B cell (primary cell): ENCODE measurements around the gene PPP2R5E. TPM values are rescaled to one million over a fixed set of nuclear protein-coding genes. Genes with fewer than 3 reads are reported as not detected.

ENCODE experiments used
- ATAC-seq: fragments of 200-7000 bp; cut with Tn5 transposase; one replicate; pipeline ENCODE4 v1.10.0; 2021; ENCODE audit warnings: low read depth, mild to moderate bottlenecking, moderate number of reproducible peaks, moderate library complexity
- CTCF ChIA-PET: fragments of 350-600 bp; sonication (Branson Sonifier 250); formaldehyde crosslinking; loops from one replicate; lab custom pipeline; 2021; ENCODE audit warnings: antibody characterized with exemption, inconsistent platforms; lab: Charles Lee
- POLR2A ChIA-PET: fragments of 350-600 bp; sonication (Branson Sonifier 250); formaldehyde crosslinking; loops from one replicate; lab custom pipeline; 2021; ENCODE audit warnings: antibody characterized with exemption; lab: Charles Lee
- DNase-seq: peaks from one replicate; pipeline ENCODE4 v3.0.0; 2013
- H2AFZ ChIP-seq: 2 replicates; pipeline ENCODE4 v1.6.1; 2012; ENCODE audit warnings: mild to moderate bottlenecking, low read depth, low read length; ENCODE audit not compliant: insufficient read depth, poor library complexity, severe bottlenecking
- H3K27ac ChIP-seq, 2 donors: 1 replicate in 1 of 2; 2 replicates in 1 of 2; pipeline ENCODE4 v1.5.1; 2012 to 2013; ENCODE audit warnings: low read length in 2 of 2, mild to moderate bottlenecking in 2 of 2, moderate library complexity in 1 of 2
- H3K27me3 ChIP-seq, 4 experiments: fragments of 200-600 bp in 1 of 4; sonication (generic) in 1 of 4; replicated peaks in 1 of 4; 1 replicate in 2 of 4; 2 replicates in 2 of 4; pipeline versions ENCODE4 v1.6.1 to v1.7.0; 2013 to 2016; ENCODE audit warnings: low read length in 3 of 4, mild to moderate bottlenecking in 2 of 4, mixed read lengths in 1 of 4, moderate library complexity in 1 of 4; ENCODE audit not compliant: insufficient read depth in 4 of 4, control insufficient read depth in 3 of 4; ENCODE audit errors: control extremely low read depth in 1 of 4
- H3K36me3 ChIP-seq, 2 experiments: replicated peaks in 1 of 2; 1 replicate in 1 of 2; 2 replicates in 1 of 2; pipeline versions ENCODE4 v1.6.1 to v1.7.1; 2013; ENCODE audit warnings: low read length in 1 of 2; ENCODE audit not compliant: insufficient read depth in 2 of 2, control insufficient read depth in 1 of 2; ENCODE audit errors: control extremely low read depth in 1 of 2, extremely low read depth in 1 of 2
- H3K4me1 ChIP-seq, 2 donors: fragments of 200-600 bp in 1 of 2; sonication (generic) in 1 of 2; 1 replicate in 1 of 2; 2 replicates in 1 of 2; pipeline versions ENCODE4 v1.5.1 to v1.6.1; 2013 to 2017; ENCODE audit warnings: low read length in 2 of 2; ENCODE audit not compliant: control insufficient read depth in 2 of 2, insufficient read depth in 2 of 2
- H3K4me2 ChIP-seq: replicated peaks from 2 replicates; pipeline ENCODE3; 2012; ENCODE audit warnings: mild to moderate bottlenecking, low read depth, low read length; ENCODE audit not compliant: poor library complexity, severe bottlenecking
- H3K4me3 ChIP-seq, 5 experiments: fragments of 200-600 bp in 1 of 5; sonication (generic) in 1 of 5; 1 replicate in 3 of 5; 2 replicates in 2 of 5; pipeline versions ENCODE4 v1.5.1 to v1.7.0; 2011 to 2016; ENCODE audit warnings: low read length in 4 of 5, mild to moderate bottlenecking in 4 of 5, low read depth in 2 of 5, control low read depth in 1 of 5, moderate library complexity in 1 of 5; ENCODE audit not compliant: insufficient read depth in 1 of 5; ENCODE audit errors: control extremely low read depth in 1 of 5, extremely low read depth in 1 of 5
- H3K79me2 ChIP-seq: fragments of 200-600 bp; sonication (generic); one replicate; pipeline ENCODE4 v1.6.0; 2016; ENCODE audit warnings: low read length; ENCODE audit not compliant: control insufficient read depth, insufficient read depth
- H3K9ac ChIP-seq: fragments of 200-600 bp; sonication (generic); 2 replicates; pipeline ENCODE4 v1.6.1; 2017; ENCODE audit warnings: mild to moderate bottlenecking, low read length, moderate library complexity
- H3K9me3 ChIP-seq, 3 donors: one replicate each; pipeline versions ENCODE4 v1.6.1 to v1.7.1; 2013; ENCODE audit warnings: low read length in 2 of 3; ENCODE audit not compliant: control insufficient read depth in 2 of 3, insufficient read depth in 1 of 3; ENCODE audit errors: control extremely low read depth in 1 of 3
- H4K20me1 ChIP-seq: 2 replicates; pipeline ENCODE4 v1.6.0; 2012; ENCODE audit warnings: mild to moderate bottlenecking, low read length; ENCODE audit not compliant: insufficient read depth, control insufficient read depth, poor library complexity, severe bottlenecking
- H3K27ac Mint-ChIP-seq: one replicate; pipeline ENCODE4 v1.8.0; 2021; ENCODE audit warnings: mixed read lengths
- H3K27me3 Mint-ChIP-seq: one replicate; pipeline ENCODE4 v1.8.0; 2021; ENCODE audit warnings: mixed read lengths
- H3K4me1 Mint-ChIP-seq: one replicate; pipeline ENCODE4 v1.8.0; 2021; ENCODE audit warnings: mixed read lengths
- H3K4me3 Mint-ChIP-seq: one replicate; pipeline ENCODE4 v1.8.0; 2021; ENCODE audit warnings: mixed read lengths
- H3K9me3 Mint-ChIP-seq: one replicate; pipeline ENCODE4 v1.8.0; 2022; ENCODE audit warnings: mixed read lengths; ENCODE audit not compliant: insufficient read depth
- CTCF ChIP-seq: fragments of 200-600 bp; IDR thresholded peaks from one replicate; pipeline ENCODE4 v1.8.0; 2022; ENCODE audit warnings: antibody characterized with exemption, mild to moderate bottlenecking
- EZH2 ChIP-seq: IDR thresholded peaks from 2 replicates; pipeline ENCODE4 v1.6.1; 2012; ENCODE audit warnings: borderline replicate concordance, low read depth, mild to moderate bottlenecking, moderate library complexity, low read length; ENCODE audit not compliant: insufficient read depth, poor library complexity, severe bottlenecking
- WGBS: methylation state at CpG from one replicate; pipeline ENCODE4 v1.1.5; 2013; ENCODE audit warnings: missing lambda C conversion rate; ENCODE audit not compliant: insufficient coverage; 5-methylcytosine and 5-hydroxymethylcytosine counted together
- intact Hi-C: fragments of 100-400 bp; cut with micrococcal nuclease; formaldehyde crosslinking; loops from one replicate; pipeline ENCODE4 v1.10.0; 2022
- polyA plus RNA-seq: library from polyadenylated mRNA; depleted of rRNA; stranded (reverse); fragments of >200 nt; gene quantifications from 2 replicates; pipeline ENCODE4 v1.2.3, GENCODE V29; 2012
- total RNA-seq, 2 donors: library from RNA; stranded (reverse); fragments of 120-200 nt in 1 of 2; gene quantifications; 1 replicate in 1 of 2; 2 replicates in 1 of 2; pipeline versions ENCODE4 v1.2.3 to v1.2.4, GENCODE V29; 2013 to 2022

PPP2R5E gene
- total and polyA plus RNA-seq, 2 donors (not counting 1 experiment from before 2014, with no cell fraction given): 6.3 to 40.6 TPM

DNA sequence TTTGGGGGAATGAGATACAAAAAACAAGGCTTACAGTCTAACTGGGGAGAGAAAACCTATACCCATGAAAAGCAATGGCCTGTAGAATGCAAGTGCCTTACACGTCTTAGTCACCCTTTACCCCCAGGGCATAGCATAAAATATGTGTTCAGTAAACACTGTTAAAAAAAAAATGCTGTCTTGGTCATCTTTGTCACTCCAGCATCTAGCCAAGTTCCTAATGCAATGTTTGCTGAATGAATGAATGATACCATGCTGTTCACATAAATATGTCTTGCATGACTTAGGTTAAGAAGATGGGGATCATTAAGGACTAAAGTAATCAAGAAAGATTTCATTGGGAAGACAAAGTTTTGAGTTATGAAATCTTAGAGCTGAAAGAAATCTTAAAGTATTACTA lies 38.5 kb downstream of the PPP2R5E start:
- Histone ChIP-seq H3K9me3 (peaks cover 0 to 5% (median 0%) of the 10 kb centered on the region in 3 donors), H4K20me1 (peaks cover 25% of the 10 kb centered on the region), H3K79me2 (peaks cover 78% of the 10 kb centered on the region), H3K4me3 (no peak overlapping the region), H3K4me2 (no peak overlapping the region), H2AFZ (no peak overlapping the region), H3K27ac (no peak overlapping the region), H3K27me3 (no peaks in the 10 kb centered on the region), H3K9ac (no peak overlapping the region), H3K4me1 (no peaks in the 10 kb centered on the region), H3K36me3 (no peaks in the 10 kb centered on the region)
- H3K9me3 Mint-ChIP-seq: no peaks in the 10 kb centered on the region
- POLR2A ChIA-PET: interaction anchor here (0.7 kb wide), 1 partner anchor 16 kb away, joined by 3 read pairs; no protein-coding TSS in a partner anchor
- no peak overlapping the region for H3K4me3 Mint-ChIP-seq
- H3K27ac Mint-ChIP-seq: no peak overlapping the region
- no peaks in the 10 kb centered on the region for H3K27me3 Mint-ChIP-seq
- TF ChIP-seq EZH2 (no peak), CTCF (no peak)
- no peak for DNase-seq
- no peak for ATAC-seq
- H3K4me1 Mint-ChIP-seq: peaks cover 29% of the 10 kb centered on the region
- intact Hi-C loops: no loop called here
- CTCF ChIA-PET: no interaction called here
- WGBS: no CpG with 5 or more reads among the region's 1 CpG

- Histone ChIP-seq H3K27ac (no peak overlapping the region), H3K9me3 (no peaks in the 10 kb centered on the region), H3K9ac (no peak overlapping the region), H3K4me2 (no peak overlapping the region), H3K79me2 (peaks cover 66% of the 10 kb centered on the region), H2AFZ (no peak overlapping the region), H3K4me1 (no peaks in the 10 kb centered on the region), H3K27me3 (no peaks in the 10 kb centered on the region), H3K4me3 (no peak overlapping the region), H3K36me3 (no peaks in the 10 kb centered on the region), H4K20me1 (peaks cover 17% of the 10 kb centered on the region)
- H3K9me3 Mint-ChIP-seq: no peaks in the 10 kb centered on the region
- H3K27ac Mint-ChIP-seq: no peak overlapping the region
- no peaks in the 10 kb centered on the region for H3K27me3 Mint-ChIP-seq
- intact Hi-C loops: no loop called here
- ChIA-PET CTCF (no interaction called here), POLR2A (interaction anchor here (1.0 kb wide), 1 partner anchor 42 kb away, joined by 8 read pairs; the partner anchor contains the start of gene PPP2R5E)
- no peak for TF ChIP-seq CTCF
- DNase-seq: no peak
- H3K4me3 Mint-ChIP-seq: no peak overlapping the region
- ATAC-seq: no peak
- 93% methylated on average over 3 of the region's 3 CpGs for WGBS
- peaks cover 31% of the 10 kb centered on the region for H3K4me1 Mint-ChIP-seq
Measured at GRCh38 chr14:63501429-63501828, 41.7 kb downstream of the PPP2R5E start.
